HG02943 (cell line): ENCODE measurements around the gene OR9A4.

Experiments used
- ATAC-seq: cut with Tn5 transposase; IDR thresholded peaks from one replicate; pipeline ENCODE4 v1.9.1; 2021; ENCODE audit warnings: mild to moderate bottlenecking, low read depth, moderate library complexity; ENCODE audit not compliant: unreplicated experiment

Gene OR9A4

GRCh38 chr7:141945356-141945755 lies 29.2 kb downstream of the OR9A4 start:
- no peak for ATAC-seq

- no peak for ATAC-seq
Observed at GRCh38 chr7:141946796-141947195, 30.6 kb downstream of the OR9A4 start, which contains the start of gene CLEC5A. Gene CLEC5A, minus strand, starts transcription at chr7:141946974. Its CDS starts 682 bp downstream, at chr7:141946292.

DNA sequence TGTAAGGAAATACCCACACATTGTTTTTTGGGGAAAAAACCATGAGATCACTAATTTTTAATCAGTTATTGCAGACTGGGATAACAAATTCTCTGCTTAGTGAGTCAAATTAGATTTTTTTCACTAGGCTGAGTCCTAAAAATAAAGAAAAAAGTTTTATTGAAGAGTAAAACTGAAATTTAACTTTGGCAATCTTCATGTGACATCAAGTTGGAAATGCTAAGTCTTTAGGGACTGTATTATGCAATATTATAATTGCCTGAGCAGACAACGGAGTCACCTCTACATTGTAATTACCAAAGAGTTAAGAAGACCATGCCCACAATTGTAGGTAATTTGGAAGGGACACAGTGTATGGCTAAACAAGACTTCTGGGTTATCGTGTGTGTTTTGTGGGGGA lies 32.8 kb downstream of the OR9A4 start:
- no peak for ATAC-seq

DNA sequence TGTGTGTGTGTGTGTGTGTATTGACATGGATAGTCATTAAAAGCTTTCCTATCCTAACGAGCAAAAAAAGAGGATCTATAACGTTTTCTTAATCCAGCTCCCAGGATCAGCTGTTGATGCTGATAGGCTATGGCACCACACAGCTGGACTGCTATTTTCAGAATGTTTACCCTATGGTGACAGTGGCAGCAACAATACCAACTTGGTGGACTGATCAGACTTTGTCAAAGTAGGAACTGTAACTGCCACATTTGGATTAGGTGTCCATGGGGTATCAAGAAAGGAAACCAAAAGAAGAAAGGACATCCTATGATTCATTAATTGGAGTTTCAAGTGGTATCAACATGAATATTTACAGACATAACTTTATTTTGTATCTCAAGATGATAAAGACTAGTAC lies 33.3 kb downstream of the OR9A4 start:
- no peak for ATAC-seq

GRCh38 chr7:141949911-141950310 lies 33.7 kb downstream of the OR9A4 start:
- no peak for ATAC-seq

DNA sequence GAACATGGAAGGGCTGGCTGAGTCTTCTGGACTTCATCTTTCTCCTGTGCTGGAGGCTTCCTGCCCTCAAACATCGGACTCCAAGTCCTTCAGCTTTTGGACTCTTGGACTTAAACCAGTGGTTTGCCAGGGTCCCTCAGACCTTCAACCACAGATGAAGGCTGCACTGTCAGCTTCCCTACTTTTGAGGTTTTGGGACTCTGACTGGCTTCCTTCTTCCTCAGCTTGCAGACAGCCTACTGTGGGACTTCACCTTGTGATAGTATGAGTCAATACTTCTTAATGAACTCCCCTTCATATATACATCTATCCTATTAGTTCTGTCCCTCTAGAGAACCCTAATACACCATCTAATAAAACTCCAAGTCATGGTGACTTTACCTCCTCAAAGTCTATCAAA lies 34.6 kb downstream of the OR9A4 start:
- ATAC-seq = no peak

DNA sequence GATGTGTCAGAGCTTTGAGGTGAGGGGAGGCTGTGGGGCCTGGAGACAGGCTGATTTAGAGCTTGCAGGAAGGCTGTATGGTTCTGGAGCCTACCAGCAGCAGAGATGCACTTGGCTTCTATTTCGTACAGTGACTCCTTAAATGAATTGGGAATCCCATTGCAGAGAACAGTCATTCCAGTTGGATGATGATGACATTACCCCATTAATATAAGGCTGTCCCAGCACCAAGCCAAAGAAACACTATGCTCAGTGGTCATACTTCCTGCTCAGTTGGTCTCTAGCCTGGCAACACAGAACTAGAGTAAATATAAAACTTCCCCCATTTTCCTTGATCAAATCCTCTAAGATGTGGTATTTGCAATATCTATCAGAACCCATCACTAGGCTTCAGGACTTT lies 36.3 kb downstream of the OR9A4 start:
- ATAC-seq = no peak

DNA sequence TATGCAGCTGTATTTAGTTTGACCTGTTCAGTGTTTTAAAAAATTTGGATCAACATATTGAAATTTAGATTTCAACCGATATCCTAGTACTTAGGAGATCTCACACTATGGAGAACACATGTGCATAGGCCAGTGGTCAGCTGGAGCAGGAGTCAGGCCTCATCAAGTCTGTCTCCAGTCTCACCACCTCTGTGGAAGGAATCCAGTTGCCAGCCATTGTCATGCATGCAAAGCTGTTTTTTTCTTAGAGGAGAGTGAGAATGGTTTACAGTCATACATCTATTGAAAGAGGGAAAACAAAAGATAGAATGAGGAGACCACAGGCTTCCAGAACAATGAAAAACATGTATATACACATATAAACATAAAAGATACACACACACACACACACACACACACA lies 38.1 kb downstream of the OR9A4 start:
- ATAC-seq = no peak

GRCh38 chr7:141956084-141956483 lies 39.9 kb downstream of the OR9A4 start:
- no peak for ATAC-seq

DNA sequence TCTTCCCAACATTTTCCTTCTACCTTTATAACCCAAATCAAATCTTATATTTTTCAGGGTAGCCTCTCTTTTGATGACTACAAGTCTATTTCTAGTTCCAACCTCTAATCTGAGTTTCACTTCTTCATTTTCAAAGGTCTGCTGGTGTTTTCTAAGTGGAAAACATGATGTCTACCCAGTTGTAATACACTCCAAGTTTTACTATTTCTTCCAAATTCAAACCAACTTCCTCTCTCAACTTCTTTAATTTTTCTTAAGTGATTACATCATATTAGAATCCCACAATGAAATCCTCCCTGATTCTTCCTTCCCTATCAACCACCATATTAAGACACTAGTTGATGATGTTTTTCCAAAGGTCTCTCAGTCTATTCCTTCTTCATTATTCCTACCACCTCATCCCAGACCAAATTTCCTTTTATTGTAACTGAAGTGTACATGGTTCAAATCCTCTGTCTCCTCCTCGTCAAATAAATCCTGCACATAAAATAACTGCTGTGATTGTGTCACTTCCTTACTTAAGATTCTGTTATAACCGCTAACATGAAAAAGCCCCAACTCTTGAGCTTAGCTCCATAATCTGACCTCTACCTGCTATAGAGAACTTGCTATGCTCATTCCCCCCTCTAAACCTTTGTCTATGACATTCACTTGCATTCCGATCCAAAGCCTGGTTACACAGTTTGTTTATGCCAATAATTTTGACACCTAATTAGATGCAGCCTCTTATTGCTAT lies 44.7 kb downstream of the OR9A4 start:
- no peak for ATAC-seq
